ENCODE measurements around the gene EIPR1. TPM values are rescaled to one million over a fixed set of nuclear protein-coding genes. Genes with fewer than 3 reads are reported as not detected.

Gene EIPR1
- total and polyA plus RNA-seq, 2 donors from 2014 or later: 28.2 to 37.8 TPM

GRCh38 chr2:3387644-3388411 lies 10.2 kb upstream of the EIPR1 start:
- Histone ChIP-seq H3K36me3 (ENCODE audit: control insufficient read depth in 2 of 3, insufficient read depth in 3 of 3, low read length in 3 of 3) (peaks cover 8 to 35% (median 11%) of the 10 kb centered on the region in 3 donors), H3K4me3 (ENCODE audit: low read length in 3 of 3) (no peak overlapping the region), H3K9ac (ENCODE audit: low read length in 3 of 3) (no peak overlapping the region), H3K4me1 (ENCODE audit: control insufficient read depth in 2 of 3, insufficient read depth in 2 of 3, low read depth in 1 of 3, low read length in 3 of 3) (no peaks in the 10 kb centered on the region), H3K27ac (ENCODE audit: low read depth in 2 of 2, low read length in 2 of 2) (no peak overlapping the region), H3K27me3 (ENCODE audit: control insufficient read depth, insufficient read depth, low read length) (no peaks in the 10 kb centered on the region), H3K9me3 (ENCODE audit: control insufficient read depth in 2 of 3, insufficient read depth in 1 of 3, low read length in 3 of 3) (no peaks in the 10 kb centered on the region)
- intact Hi-C loops (cut with DNase I): no loop called here
- DNase-seq: peak in 1 of 5 donors; percentile 72
- no peak for TF ChIP-seq CTCF (IDR thresholded peaks at IDR 0.05; ENCODE audit: borderline replicate concordance, extremely low read depth, insufficient read depth)
- FAIRE-seq: no peak

- DNase-seq: no peak
- no peak for FAIRE-seq
- intact Hi-C loops (cut with DNase I): no loop called here
Measured at GRCh38 chr2:3387011-3387410, 9.4 kb upstream of the EIPR1 start.

GRCh38 chr2:3386448-3386958 lies 8.9 kb upstream of the EIPR1 start:
- TF ChIP-seq CTCF (IDR thresholded peaks at IDR 0.05; ENCODE audit: borderline replicate concordance, extremely low read depth, insufficient read depth): no peak
- no peak overlapping the region for H3K27ac ChIP-seq (ENCODE audit: low read depth in 2 of 2, low read length in 2 of 2)
- no peak overlapping the region for H3K9ac ChIP-seq (ENCODE audit: low read length in 3 of 3)
- H3K4me1 ChIP-seq (ENCODE audit: control insufficient read depth in 2 of 3, insufficient read depth in 2 of 3, low read depth in 1 of 3, low read length in 3 of 3): no peaks in the 10 kb centered on the region
- H3K4me3 ChIP-seq (ENCODE audit: low read length in 3 of 3): no peak overlapping the region
- DNase-seq (no peak), FAIRE-seq (no peak)
- H3K36me3 ChIP-seq (ENCODE audit: control insufficient read depth in 2 of 3, insufficient read depth in 3 of 3, low read length in 3 of 3): peaks cover 7 to 23% (median 8%) of the 10 kb centered on the region in 3 donors
- H3K27me3 ChIP-seq (ENCODE audit: control insufficient read depth, insufficient read depth, low read length): no peaks in the 10 kb centered on the region
- no peaks in the 10 kb centered on the region for H3K9me3 ChIP-seq (ENCODE audit: control insufficient read depth in 2 of 3, insufficient read depth in 1 of 3, low read length in 3 of 3)
- intact Hi-C loops (cut with DNase I): no loop called here

More at GRCh38 chr2:3387011-3387410, 9.4 kb upstream of the EIPR1 start:
- no peaks in the 10 kb centered on the region for H3K4me1 ChIP-seq (ENCODE audit: control insufficient read depth in 2 of 3, insufficient read depth in 2 of 3, low read depth in 1 of 3, low read length in 3 of 3)
- H3K9ac ChIP-seq (ENCODE audit: low read length in 3 of 3): no peak overlapping the region
- no peak overlapping the region for H3K27ac ChIP-seq (ENCODE audit: low read depth in 2 of 2, low read length in 2 of 2)
- H3K27me3 ChIP-seq (ENCODE audit: control insufficient read depth, insufficient read depth, low read length): no peaks in the 10 kb centered on the region
- H3K4me3 ChIP-seq (ENCODE audit: low read length in 3 of 3): no peak overlapping the region
- H3K36me3 ChIP-seq (ENCODE audit: control insufficient read depth in 2 of 3, insufficient read depth in 3 of 3, low read length in 3 of 3): peaks cover 8 to 28% (median 9%) of the 10 kb centered on the region in 3 donors
- H3K9me3 ChIP-seq (ENCODE audit: control insufficient read depth in 2 of 3, insufficient read depth in 1 of 3, low read length in 3 of 3): no peaks in the 10 kb centered on the region
- TF ChIP-seq CTCF (IDR thresholded peaks at IDR 0.05; ENCODE audit: borderline replicate concordance, extremely low read depth, insufficient read depth): no peak

Measured in kidney (tissue), 14 donors.